Measurements from ENCODE around the gene PARK7. TPM values are rescaled to one million over a fixed set of nuclear protein-coding genes. Genes with fewer than 3 reads are reported as not detected.

PARK7 gene
- total RNA-seq, 1 experiment from 2014 or later, result 370 TPM

GRCh38 chr1:7964476-7964875, 3.0 kb downstream of the PARK7 start:
- intact Hi-C loops (cut with micrococcal nuclease), result loop anchor here (5.0 kb wide), 2 partner anchors 182 to 297 kb away; partner anchors contain the start of gene PER3
- CTCF ChIA-PET, result interaction anchor here (1.1 kb wide), 1 partner anchor 10 kb away, joined by 6 read pairs; no protein-coding TSS in a partner anchor
- Histone ChIP-seq H3K27me3 (ENCODE audit: insufficient read depth, low read length) (no peaks in the 10 kb centered on the region), H3K4me3 (replicated peaks in 1 of 2; ENCODE audit: low read depth in 1 of 2, low read length in 2 of 2) (no peak overlapping the region), H3K4me2 (ENCODE audit: low read length) (no peak overlapping the region), H3K79me2 (ENCODE audit: insufficient read depth, low read length) (peaks cover 92% of the 10 kb centered on the region), H3K9me3 (ENCODE audit: control insufficient read depth in 1 of 2, insufficient read depth in 1 of 2, low read depth in 1 of 2, low read length in 2 of 2) (no peaks in the 10 kb centered on the region), H3K36me3 (ENCODE audit: control insufficient read depth in 1 of 2, insufficient read depth in 2 of 2, low read length in 2 of 2) (peaks cover 42 to 54% of the 10 kb centered on the region in 2 experiments), H4K20me1 (ENCODE audit: insufficient read depth) (peaks cover 5% of the 10 kb centered on the region; the same call in 1 of the 2 replicates), H3K27ac (ENCODE audit: low read depth, low read length) (no peak overlapping the region), H3K4me1 (ENCODE audit: control insufficient read depth in 1 of 2, insufficient read depth in 2 of 2, low read length in 2 of 2) (peaks cover 2 to 16% of the 10 kb centered on the region in 2 experiments; a peak in 3 of 4 replicates), H2AFZ (ENCODE audit: low read depth, low read length, poor library complexity, severe bottlenecking) (no peak overlapping the region), H3K9me2 (ENCODE audit: insufficient read depth) (no peaks in the 10 kb centered on the region), H3K9ac (ENCODE audit: low read length) (no peak overlapping the region)
- TF ChIP-seq RAD21 (IDR thresholded peaks at IDR 0.05; ENCODE audit: low read depth) (no peak), EGR1 (IDR thresholded peaks at IDR 0.05; ENCODE audit: low read depth) (no peak), CEBPB (IDR thresholded peaks at IDR 0.05; ENCODE audit: low read depth) (no peak)
- RAD21 ChIA-PET (ENCODE audit: low non-redundant PET in 1 of 2, low total read pairs in 2 of 2, uncharacterized antibody in 2 of 2, unreplicated experiment in 2 of 2), result no interaction called here
- DNase-seq (ENCODE audit: low read depth, low spot score) (no peak), ATAC-seq (no peak)
- POLR2A ChIA-PET, result no interaction called here
- no TSS peak for BruUV-seq (replicated peaks)

- Histone ChIP-seq H3K9me2 (ENCODE audit: insufficient read depth) (no peaks in the 10 kb centered on the region), H3K4me3 (replicated peaks in 1 of 2; ENCODE audit: low read depth in 1 of 2, low read length in 2 of 2) (no peak overlapping the region), H3K79me2 (ENCODE audit: insufficient read depth, low read length) (peaks cover 87% of the 10 kb centered on the region), H3K27ac (ENCODE audit: low read depth, low read length) (no peak overlapping the region), H2AFZ (ENCODE audit: low read depth, low read length, poor library complexity, severe bottlenecking) (no peak overlapping the region), H3K9me3 (ENCODE audit: control insufficient read depth in 1 of 2, insufficient read depth in 1 of 2, low read depth in 1 of 2, low read length in 2 of 2) (no peaks in the 10 kb centered on the region), H4K20me1 (ENCODE audit: insufficient read depth) (peaks cover 5% of the 10 kb centered on the region; the same call in 1 of the 2 replicates), H3K27me3 (ENCODE audit: insufficient read depth, low read length) (no peaks in the 10 kb centered on the region), H3K4me2 (ENCODE audit: low read length) (no peak overlapping the region), H3K4me1 (ENCODE audit: control insufficient read depth in 1 of 2, insufficient read depth in 2 of 2, low read length in 2 of 2) (peaks cover 2 to 8% of the 10 kb centered on the region in 2 experiments; a peak in 3 of 4 replicates), H3K36me3 (ENCODE audit: control insufficient read depth in 1 of 2, insufficient read depth in 2 of 2, low read length in 2 of 2) (peaks cover 63 to 78% of the 10 kb centered on the region in 2 experiments), H3K9ac (ENCODE audit: low read length) (no peak overlapping the region)
- ChIA-PET RAD21 (ENCODE audit: low non-redundant PET in 1 of 2, low total read pairs in 2 of 2, uncharacterized antibody in 2 of 2, unreplicated experiment in 2 of 2) (no interaction called here), CTCF (no interaction called here), POLR2A (interaction anchor here (0.8 kb wide), 1 partner anchor 10 kb away, joined by 3 read pairs; no protein-coding TSS in a partner anchor)
- ATAC-seq, result no peak
- intact Hi-C loops (cut with micrococcal nuclease), result no loop called here
- no peak for DNase-seq (ENCODE audit: low read depth, low spot score)
- TF ChIP-seq ATF3 (IDR thresholded peaks at IDR 0.05), result no peak
- TF ChIP-seq POLR2AphosphoS5 (IDR thresholded peaks at IDR 0.05; ENCODE audit: low read depth, low read length), result no peak
- TF ChIP-seq RAD21 (IDR thresholded peaks at IDR 0.05; ENCODE audit: low read depth), result no peak
- TF ChIP-seq REST (IDR thresholded peaks at IDR 0.05; ENCODE audit: low read depth), result no peak
- no peak for TF ChIP-seq JUND (IDR thresholded peaks at IDR 0.05)
- TF ChIP-seq MAX (IDR thresholded peaks at IDR 0.05), result no peak
- TF ChIP-seq EZH2 (IDR thresholded peaks at IDR 0.05), result no peak
- TF ChIP-seq ELF1 (IDR thresholded peaks at IDR 0.05; ENCODE audit: borderline replicate concordance, low read depth), result no peak
- no peak for TF ChIP-seq FOSL1 (IDR thresholded peaks at IDR 0.05; ENCODE audit: low read depth)
- TF ChIP-seq CTCF (IDR thresholded peaks at IDR 0.05 in 2 of 3, conservative IDR thresholded peaks at IDR 0.05 in 1 of 3; ENCODE audit: borderline replicate concordance in 1 of 3, insufficient read depth in 1 of 3, low read depth in 2 of 3, low read length in 2 of 3), result no peak
- no TSS peak for BruUV-seq (replicated peaks)
These were observed 5.7 kb downstream of the PARK7 start for GRCh38 chr1:7967196-7967595.
